NK-92 (cell line): Measurements from ENCODE around the gene MARCHF2.
A peak's percentile ranks its signal among the peaks of the same experiment; 100 is the strongest.

Experiments
- DNase-seq: peaks from one replicate; lab custom pipeline; 2025; ENCODE audit not compliant: unreplicated experiment; lab: John Stamatoyannopoulos, UW

The MARCHF2 gene

DNA sequence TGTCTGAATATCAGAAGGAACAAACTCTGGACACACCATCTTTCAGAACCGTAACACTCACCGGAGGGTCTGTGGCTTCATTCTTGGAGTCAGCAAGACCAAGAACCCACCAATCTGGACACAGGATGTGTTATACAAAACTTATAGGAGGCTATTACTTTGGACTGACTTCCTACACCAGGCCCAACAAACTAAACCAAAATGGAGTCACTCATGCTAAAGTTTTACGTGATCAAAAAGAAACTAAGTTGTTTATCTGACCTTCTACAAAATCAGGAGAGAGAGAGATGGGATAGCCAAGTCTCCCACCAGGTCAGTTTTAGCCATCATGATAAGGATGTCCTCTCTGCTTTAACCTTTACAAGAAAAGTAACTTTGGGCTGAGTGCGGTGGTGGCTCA is 26.1 kb upstream of the MARCHF2 start:
- no peak for DNase-seq

DNA sequence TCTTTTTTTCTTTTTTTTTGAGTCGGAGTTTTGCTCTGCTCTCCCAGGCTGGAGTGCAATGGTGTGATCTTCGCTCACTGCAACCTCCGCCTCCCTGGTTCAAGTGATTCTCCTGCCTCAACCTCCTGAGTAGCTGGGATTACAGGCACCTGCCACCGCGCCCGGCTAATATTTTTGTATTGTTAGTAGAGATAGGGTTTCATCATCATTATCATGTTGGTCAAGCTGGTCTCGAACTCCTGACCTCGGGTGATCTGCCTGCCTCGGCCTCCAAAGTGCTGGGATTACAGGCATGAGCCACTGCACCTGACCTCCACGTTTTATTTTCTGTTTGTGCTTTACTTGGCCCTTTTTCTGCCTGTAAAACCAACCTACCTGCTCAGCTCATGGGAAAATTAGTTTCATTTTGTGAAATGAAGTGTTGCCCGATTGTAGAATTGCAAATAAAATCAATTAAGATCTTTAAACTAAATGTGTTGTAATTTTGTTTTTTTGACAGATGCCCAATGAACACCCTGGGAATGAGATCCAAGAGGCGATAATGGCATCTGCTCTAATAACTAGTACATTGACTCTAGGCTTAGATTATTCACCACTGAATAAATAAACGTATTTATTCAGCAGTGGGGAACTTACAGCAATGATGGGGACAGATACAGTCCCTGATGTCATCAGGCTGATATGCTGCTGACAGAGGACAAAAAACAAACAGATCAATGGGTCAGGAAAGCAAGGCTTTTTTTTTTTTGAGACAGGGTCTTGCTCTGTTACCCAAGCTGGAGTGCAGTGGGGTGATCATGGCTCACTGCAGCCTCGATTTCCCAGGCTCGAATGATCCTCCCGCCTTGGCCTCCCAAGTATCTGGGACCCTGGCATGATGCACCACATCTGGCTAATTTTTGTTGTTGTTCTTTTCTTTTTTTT is 25.2 kb upstream of the MARCHF2 start:
- no peak for DNase-seq

DNA sequence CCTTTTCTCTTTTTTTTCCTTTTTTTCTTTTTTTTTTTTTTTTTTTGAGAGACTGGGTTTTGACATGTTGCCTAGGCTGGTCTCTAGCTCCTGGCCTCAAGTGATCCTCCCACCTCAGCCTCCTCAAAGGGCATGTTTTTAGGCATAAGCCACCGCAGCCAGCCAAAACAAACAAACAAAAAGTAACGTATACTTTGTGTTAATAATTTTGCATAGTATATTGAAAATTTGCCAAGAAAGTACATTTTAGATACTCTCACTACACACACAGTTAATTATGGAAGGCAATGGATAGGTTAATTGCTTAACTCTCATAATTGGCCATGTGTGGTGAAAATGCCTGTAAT is 24.5 kb upstream of the MARCHF2 start:
- no peak for DNase-seq

DNA sequence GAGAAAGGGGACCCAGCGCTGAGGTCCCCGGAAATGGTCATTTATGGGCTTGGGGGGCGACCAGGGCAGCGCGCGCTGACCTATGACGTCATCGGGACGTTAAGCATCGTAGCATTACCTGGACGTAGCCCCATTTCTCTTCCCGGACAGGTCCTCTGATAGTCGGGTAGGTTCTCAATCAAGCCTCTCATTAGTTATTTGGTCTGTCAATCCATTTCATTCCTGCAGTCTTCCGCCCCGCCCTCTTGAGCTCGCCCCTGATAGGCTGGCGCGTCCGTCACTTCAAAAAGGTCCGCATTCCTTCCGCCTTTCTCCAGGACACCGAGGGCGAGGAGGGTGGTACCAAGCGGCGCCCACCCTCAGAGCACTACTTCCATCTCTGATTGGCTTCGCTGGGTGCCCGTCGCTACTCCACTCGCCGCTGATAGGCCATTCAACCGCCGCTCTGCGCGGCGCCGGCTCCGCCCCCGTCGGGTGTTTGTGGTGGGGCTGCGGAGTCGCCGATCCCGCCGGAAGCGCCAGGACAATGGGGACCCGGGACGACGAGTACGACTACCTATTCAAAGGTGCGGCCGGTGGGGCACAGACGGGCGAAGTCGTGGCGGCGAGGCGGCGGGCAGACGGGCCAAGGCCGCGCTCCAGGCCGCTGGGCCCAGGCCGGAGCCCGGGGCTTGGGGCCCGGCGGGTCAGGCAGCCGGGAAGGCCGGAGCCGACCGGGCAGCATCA is 23.1 kb upstream of the MARCHF2 start, which contains the start of gene RAB11B:
RAB11B (plus strand) TSS at position 470 of the 726 bp plus-strand sequence; CDS start at position 527, 57 bp downstream.
- peak; percentile 93 for DNase-seq

DNA sequence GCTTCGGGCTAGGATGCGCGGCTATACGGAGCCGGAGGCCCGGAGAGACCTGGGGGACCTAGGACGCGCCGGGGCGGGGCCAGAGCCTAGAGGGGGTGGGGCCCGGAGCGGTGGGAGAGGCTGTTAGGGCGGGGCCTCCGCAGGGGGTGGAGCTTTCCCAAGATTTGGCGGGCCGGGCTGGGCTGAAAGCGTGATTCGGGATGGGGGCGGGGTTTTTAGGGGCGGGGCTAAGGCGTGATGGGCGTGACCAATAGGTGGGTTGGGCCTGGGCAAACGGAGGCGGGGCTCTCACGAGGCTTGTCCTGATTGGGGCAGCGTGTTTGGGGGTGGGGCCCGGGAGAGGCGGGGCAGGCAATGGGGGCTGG is 22.5 kb upstream of the MARCHF2 start:
- DNase-seq, result peak; percentile 43

DNA sequence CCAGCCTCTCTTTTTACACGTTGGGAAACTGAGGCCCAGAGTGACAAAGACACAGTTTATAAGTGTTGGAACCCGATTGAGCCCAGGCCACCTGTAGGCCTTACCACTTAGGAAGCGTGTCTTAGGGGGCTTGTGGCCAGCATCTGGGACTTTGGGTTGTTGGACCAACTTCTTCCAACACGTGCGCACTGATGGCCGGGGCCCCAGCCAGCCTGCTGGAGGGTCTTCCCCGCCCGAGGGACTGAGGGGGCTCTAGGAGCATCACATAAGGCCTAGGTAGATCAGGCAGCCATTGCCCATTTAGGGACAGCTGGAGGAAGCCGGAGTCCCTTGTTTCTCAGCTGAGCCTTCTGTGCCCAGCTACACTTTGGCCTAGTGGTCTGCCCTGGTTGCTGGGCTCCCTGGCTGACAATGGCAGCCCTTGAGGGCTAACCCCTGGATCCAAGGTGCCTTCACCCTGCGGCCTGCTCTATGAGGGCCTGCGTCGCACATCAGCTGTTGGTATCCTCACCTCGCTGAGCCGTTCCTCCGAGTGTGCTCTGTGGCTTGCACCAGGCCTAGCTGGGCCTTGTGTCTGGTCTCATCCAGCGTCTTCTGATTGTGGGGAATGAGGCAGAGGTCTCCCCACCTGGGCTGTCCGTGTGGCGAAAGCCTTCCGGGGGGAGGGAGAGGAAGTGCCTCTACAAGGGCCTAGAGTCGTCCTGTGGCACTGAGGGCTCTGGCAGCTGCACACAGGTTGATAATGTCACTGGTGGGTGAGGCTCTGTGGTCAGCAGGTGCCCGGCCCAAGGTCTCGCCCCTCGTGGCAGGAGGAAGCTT is 21.7 kb upstream of the MARCHF2 start:
- DNase-seq, result no peak

DNA sequence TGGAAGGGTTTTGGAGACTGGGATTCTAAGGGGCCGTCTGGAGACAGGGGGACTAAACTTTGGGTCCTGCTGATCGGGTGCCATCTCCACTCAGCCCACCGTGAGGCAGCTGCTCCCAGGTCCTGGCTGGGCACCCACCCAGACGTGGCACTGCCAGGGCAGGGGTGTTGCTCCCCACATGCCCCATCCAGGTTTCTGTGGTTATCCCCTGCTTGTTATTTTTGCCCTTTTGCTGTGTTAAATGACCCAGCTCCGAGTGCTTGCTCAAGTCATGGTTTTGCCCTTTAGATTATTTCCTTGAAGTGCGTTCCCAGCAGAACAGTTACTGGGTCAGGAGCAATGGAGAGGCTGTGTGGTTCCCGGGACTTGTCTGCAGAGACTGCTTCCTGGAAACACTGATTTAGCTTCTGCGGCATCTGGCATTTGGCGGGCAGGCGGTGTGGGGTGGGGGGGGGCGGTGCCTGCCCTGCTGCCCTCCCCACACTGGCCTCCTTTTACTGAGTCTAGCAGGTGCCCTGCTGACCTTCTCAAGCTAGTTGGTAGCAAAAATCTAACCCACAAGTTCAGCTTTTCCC is 21.0 kb upstream of the MARCHF2 start:
- DNase-seq, result no peak

DNA sequence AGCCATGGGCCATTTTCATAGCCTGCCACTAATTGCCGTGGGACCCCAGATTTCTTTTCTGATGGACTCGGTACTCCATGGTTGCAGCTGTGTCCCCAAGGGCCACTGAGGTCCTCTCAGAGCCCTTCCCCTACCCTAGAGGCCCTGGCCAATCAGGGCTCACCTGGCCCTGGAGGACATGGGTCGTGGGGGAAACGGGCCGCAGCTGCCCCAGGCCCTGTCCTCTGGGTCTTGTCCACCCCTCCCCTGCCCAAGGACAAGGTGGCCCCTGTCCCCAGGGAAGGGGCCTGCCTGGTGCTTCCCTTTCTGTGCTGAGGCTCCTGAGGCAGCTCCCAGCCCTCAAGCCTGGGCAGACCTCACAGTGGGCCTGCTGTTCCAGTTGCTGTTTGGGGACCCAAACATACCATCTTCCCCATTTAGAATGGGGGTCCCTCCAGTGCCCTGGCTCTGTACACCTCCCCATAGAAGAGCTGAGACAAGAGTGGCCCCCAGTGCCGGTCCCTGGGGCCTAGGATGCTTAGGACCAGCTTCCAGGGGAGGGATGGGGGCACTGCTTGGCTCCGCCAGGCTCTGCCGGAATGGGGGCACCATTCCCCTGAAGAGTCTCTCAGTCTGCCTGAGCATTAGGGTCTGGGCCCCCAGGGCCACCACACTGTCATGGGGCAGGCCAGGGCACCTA is 19.8 kb upstream of the MARCHF2 start:
- DNase-seq, result no peak

DNA sequence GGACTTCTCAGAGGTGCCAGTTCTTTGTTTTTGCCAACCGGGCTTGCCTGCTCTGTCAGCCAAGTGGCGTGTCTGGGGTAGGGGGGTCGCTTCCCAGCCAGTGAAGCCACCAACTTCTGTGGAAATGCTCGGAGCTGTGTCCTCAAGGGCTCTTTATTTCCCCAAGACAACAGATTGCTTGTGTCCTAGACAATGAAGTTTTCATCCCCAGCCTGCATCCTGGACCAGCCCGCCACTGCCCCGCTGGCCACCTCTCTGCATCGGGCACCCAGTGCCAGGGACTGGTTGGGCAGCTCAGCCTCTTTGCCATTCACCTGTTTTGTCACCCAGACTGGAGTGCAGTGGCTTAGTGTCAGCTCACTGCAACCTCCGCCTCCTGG is 19.2 kb upstream of the MARCHF2 start:
- DNase-seq, result no peak

DNA sequence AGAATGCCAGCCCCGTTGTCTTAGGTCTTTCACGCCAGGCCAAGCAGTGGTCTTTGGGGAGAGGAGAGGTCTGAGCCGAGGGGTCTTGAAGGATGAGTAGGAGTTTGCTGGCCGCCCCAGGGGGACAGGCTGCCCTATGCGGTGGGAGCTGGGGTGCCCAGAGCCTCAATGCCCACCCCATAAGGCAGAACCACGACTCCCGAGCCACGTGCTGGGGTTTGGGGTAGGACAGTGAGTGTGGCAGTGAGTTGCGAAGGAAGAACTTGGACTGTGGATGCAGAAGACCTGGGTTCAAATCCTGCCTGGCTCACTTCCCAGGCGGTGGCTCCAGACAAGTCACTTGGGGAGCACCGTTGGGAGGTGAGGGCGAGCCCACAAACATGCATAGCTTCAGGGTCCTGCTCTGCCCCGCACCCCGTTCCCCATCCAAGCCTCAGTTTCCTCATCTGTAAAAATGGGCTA is 17.5 kb upstream of the MARCHF2 start:
- DNase-seq, result no peak

DNA sequence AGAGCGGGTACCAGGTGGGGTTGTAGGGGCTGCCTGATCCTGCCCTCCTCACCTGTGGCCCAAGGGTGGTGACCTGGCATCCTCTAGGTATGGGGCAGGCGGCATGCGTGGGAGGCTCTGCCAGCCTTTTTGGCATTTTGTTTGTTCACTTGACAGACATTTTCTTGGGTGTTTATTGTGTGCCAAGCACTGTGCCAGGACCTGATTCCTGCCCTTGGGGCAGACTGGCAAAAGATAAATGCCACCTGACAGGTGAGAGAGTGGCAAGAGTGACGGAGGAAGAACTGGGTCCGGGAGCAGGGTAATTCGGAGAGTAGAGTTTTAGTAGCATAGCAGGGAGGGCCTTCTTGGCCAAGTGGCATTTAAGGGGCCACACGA is 16.9 kb upstream of the MARCHF2 start:
- no peak for DNase-seq

DNA sequence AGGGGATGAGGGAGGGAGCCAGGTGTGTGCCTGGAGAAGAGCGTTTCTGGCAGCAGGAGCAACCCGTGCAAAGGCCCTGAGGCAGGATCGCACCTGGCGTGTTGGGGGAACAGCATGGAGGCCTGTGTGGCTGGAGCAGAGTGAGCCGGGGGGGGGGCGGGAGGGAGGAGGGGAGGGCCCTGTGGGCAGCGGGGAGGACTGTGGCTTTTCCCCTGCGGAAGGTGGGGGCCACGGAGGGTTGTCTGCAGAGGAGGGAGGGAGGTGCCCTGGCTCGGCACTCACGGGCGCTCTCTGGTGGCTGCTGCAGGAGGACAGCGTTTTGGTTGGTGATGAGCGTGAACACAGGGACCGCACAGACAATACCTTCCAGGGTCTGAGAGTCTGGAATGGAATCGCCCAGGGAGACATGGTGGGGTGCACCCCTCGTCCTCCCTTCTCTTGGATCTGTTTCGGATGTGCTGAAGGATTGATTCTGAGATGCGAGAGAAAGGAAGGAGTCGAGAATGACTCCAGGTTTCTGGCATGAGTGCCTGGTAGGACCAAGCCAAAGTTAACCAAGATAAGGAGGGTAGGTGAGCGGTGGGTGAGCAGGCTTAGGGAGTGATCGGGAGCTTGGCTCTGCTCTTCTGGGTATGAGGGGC is 16.4 kb upstream of the MARCHF2 start:
- no peak for DNase-seq

DNA sequence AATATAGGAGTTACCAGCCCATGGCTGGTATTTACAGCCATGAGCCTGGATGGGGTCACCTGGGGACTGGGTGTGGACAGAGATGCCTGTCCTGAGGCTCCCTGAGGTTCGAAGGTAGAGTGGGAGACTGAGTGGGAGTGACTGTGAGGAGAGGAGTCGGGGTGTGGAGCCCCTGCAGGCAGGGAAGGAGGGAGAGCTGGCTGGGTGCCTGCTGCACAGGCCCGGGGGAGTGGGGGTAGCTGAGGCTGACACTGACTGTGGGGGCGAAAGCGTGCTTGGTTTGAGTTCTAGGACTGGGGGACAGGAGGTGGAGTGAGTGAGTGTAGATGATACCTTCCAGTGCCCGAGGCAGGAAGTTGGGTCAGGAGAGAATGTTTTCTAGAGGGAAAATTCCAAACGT is 15.8 kb upstream of the MARCHF2 start:
- no peak for DNase-seq

DNA sequence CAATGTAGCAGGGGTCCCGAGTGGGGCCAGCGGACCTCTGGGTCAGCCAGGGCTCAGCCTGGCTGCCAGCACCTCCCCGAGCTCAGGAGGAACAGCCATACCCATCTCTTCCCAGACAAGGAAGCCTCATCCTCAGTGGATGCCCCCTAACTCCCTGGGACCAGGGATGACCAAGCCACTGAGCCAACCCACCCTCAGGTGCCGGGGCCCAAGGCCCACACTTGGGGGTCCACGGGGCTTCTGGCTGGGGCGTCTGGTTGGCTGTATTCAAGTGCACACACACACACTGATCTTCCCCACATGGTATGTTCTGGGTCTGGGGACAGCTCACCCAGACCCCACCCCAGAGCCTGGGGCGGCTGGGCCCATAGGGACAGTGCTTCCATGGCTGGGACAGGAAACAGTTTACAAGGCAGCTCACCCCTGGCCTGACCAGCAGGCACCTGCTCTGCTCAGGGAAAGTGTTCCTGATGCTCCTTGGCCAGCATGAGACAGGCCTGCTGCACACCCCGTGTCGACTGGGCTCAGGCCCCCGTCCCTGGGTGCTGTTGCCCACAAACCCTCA is 15.3 kb upstream of the MARCHF2 start:
- DNase-seq, result no peak

DNA sequence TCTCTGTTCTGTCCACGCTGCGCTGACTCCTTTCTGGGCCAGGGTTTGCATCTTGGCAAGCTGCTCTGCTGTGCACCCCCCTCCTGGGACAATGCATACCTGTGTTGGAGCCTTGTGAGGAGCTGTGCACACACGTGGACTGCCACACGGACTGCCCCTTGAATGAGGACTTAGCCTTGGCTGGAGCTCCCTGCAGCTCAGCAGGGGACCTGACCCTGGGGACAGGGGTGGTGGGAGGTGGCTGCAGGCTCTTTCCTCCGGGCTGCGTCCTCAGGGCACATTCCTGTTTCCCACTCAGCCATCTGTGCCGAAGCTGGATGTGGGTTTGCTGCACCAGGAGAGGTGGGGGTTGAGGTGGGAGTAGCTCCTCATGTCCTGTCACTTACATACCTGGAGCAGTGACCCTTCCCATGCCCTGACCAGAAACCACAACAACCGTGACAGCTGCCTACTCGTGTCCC is 14.8 kb upstream of the MARCHF2 start:
- DNase-seq, result no peak

DNA sequence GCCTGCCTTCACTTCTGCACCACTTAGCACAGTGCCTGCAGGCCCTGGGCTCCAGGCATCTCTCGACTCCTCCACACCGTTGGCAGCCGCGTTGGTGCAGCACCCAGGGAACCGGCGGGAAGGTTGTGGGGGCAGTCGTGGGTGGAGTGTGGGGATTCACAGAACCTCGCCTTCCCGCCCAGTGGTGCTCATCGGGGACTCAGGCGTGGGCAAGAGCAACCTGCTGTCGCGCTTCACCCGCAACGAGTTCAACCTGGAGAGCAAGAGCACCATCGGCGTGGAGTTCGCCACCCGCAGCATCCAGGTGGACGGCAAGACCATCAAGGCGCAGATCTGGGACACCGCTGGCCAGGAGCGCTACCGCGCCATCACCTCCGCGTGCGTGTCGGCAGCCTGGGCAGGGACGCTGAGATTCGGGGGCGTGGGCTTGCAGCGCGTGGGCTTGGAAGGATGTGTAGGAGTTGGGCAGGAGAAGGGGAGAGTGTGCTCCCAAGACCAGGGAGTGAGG is 13.4 kb upstream of the MARCHF2 start:
- DNase-seq, result no peak

DNA sequence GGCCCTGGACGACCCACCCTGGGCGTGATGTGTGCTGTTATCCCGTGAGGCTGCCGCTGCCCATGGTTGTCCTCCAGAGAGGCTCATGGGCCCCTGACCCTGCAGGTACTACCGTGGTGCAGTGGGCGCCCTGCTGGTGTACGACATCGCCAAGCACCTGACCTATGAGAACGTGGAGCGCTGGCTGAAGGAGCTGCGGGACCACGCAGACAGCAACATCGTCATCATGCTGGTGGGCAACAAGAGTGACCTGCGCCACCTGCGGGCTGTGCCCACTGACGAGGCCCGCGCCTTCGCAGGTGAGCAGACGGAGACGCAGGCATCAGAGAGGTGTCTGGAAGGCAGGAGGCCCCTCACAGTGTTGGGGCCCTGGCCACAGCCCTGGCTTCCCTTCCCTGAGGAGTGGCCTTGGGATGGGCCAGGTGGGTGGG is 11.1 kb upstream of the MARCHF2 start:
- DNase-seq, result no peak

DNA sequence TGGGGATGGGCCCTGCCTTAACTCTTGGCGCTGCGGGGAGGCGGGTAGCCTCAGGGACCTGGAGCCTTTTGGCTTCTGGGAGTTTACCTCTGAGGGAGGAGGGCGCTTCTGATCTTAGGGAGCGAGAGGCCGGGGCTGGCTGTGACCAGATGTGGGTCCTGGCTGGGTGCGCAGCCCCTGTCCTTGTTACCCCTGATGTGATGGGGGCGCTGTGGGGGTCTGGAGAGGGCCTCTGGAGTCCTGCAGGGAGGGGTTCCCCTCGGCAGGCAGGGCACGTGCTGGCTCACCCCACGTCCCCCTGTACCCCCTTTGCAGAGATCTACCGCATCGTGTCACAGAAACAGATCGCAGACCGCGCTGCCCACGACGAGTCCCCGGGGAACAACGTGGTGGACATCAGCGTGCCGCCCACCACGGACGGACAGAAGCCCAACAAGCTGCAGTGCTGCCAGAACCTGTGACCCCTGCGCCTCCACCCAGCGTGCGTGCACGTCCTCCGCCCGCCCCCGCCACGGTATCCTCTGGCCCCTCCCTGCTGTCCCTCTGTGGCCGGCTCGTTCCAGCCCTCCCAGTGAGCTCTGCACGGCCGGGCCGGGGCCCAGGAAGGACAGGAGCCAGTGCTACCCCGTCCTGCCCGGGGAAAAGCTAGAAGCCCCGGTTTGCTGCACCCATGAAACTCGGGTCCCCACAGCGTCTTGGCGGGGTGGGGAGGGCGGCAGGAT is 9.8 kb upstream of the MARCHF2 start:
- DNase-seq, result no peak

DNA sequence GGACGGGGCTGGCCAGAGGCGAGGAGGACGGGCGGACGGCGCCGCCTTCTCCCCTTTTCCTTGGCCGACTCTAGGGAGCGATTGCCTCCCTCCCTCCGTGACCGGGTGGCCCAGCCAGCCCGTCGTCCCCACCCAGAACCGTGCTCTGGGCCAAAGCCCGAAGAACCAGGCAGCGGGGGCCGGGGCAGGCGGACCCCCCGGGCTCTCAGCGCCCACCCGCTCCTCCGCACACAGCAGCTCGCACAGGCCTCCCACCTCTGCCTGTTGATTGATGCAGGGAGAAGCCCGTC is 9.3 kb upstream of the MARCHF2 start:
- DNase-seq, result no peak
